Trophoblast cell (in vitro differentiated cells and primary cell): Measurements from ENCODE around the gene GCSH.

Experiments
- DNase-seq, 2 donors: peaks; one replicate each; pipeline ENCODE4 v3.0.0-alpha.2; 2016
- H2AFZ ChIP-seq: 2 replicates; pipeline ENCODE4 v1.6.1; 2013; ENCODE audit warnings: low read length, moderate library complexity, mild to moderate bottlenecking; ENCODE audit not compliant: insufficient read depth, poor library complexity
- H2AK5ac ChIP-seq: 2 replicates; pipeline ENCODE4 v1.6.1; 2013; ENCODE audit warnings: mild to moderate bottlenecking, low read length
- H2BK120ac ChIP-seq: 2 replicates; pipeline ENCODE4 v1.6.1; 2013; ENCODE audit warnings: low read length, mild to moderate bottlenecking, moderate library complexity; ENCODE audit not compliant: insufficient read depth, poor library complexity
- H2BK12ac ChIP-seq: 2 replicates; pipeline ENCODE4 v1.6.1; 2013; ENCODE audit warnings: mild to moderate bottlenecking, low read length, moderate library complexity
- H2BK5ac ChIP-seq: 2 replicates; pipeline ENCODE4 v1.6.1; 2013; ENCODE audit warnings: low read length, low read depth, moderate library complexity, mild to moderate bottlenecking; ENCODE audit not compliant: poor library complexity
- H3K14ac ChIP-seq: 2 replicates; pipeline ENCODE4 v1.6.1; 2013; ENCODE audit warnings: mild to moderate bottlenecking, low read length
- H3K18ac ChIP-seq: 2 replicates; pipeline ENCODE4 v1.6.1; 2013; ENCODE audit warnings: mild to moderate bottlenecking, low read length
- H3K23ac ChIP-seq: 2 replicates; pipeline ENCODE4 v1.6.1; 2013; ENCODE audit warnings: low read length
- H3K27ac ChIP-seq: 2 replicates; pipeline ENCODE4 v1.5.1; 2013; ENCODE audit warnings: low read depth, mild to moderate bottlenecking, inconsistent platforms, low read length, moderate library complexity
- H3K27me3 ChIP-seq: 2 replicates; pipeline ENCODE4 v1.6.1; 2013; ENCODE audit warnings: inconsistent platforms, mild to moderate bottlenecking, low read length, moderate library complexity; ENCODE audit not compliant: insufficient read depth
- H3K36me3 ChIP-seq, 2 experiments: 1 replicate in 1 of 2; 2 replicates in 1 of 2; pipeline ENCODE4 v1.6.1; 2013; ENCODE audit warnings: low read length in 2 of 2, mild to moderate bottlenecking in 2 of 2, moderate library complexity in 1 of 2; ENCODE audit not compliant: insufficient read depth in 2 of 2, control insufficient read depth in 1 of 2
- H3K4ac ChIP-seq: 2 replicates; pipeline ENCODE4 v1.6.1; 2013; ENCODE audit warnings: low read depth, mild to moderate bottlenecking, low read length, moderate library complexity
- H3K4me1 ChIP-seq, 2 experiments: 1 replicate in 1 of 2; 2 replicates in 1 of 2; pipeline ENCODE4 v1.6.1; 2013; ENCODE audit warnings: low read length in 2 of 2, mild to moderate bottlenecking in 2 of 2, moderate library complexity in 1 of 2; ENCODE audit not compliant: insufficient read depth in 2 of 2, control insufficient read depth in 1 of 2
- H3K4me2 ChIP-seq: 2 replicates; pipeline ENCODE4 v1.6.1; 2013; ENCODE audit warnings: inconsistent platforms, mild to moderate bottlenecking, low read length, moderate library complexity
- H3K4me3 ChIP-seq: 2 replicates; pipeline ENCODE4 v1.5.1; 2013; ENCODE audit warnings: mild to moderate bottlenecking, low read depth, low read length, inconsistent platforms
- H3K79me1 ChIP-seq: one replicate; pipeline ENCODE4 v1.6.1; 2013; ENCODE audit warnings: low read length
- H3K79me2 ChIP-seq: 2 replicates; pipeline ENCODE4 v1.6.1; 2013; ENCODE audit warnings: low read length, mild to moderate bottlenecking; ENCODE audit not compliant: control insufficient read depth, insufficient read depth, poor library complexity
- H3K9ac ChIP-seq: 2 replicates; pipeline ENCODE4 v1.6.1; 2013; ENCODE audit warnings: mild to moderate bottlenecking, low read length
- H3K9me3 ChIP-seq: 2 replicates; pipeline ENCODE4 v1.6.1; 2013; ENCODE audit warnings: low read depth, mild to moderate bottlenecking, control low read depth, inconsistent platforms, low read length; ENCODE audit not compliant: insufficient read depth
- H4K12ac ChIP-seq: 2 replicates; pipeline ENCODE4 v1.6.1; 2013; ENCODE audit warnings: low read depth, mild to moderate bottlenecking, low read length, moderate library complexity
- H4K8ac ChIP-seq: 2 replicates; pipeline ENCODE4 v1.6.1; 2013; ENCODE audit warnings: low read depth, mild to moderate bottlenecking, low read length, moderate library complexity
- H4K91ac ChIP-seq: one replicate; pipeline ENCODE4 v1.6.1; 2013; ENCODE audit warnings: low read depth, mild to moderate bottlenecking, low read length, moderate library complexity
- WGBS: extraction: QIAGEN DNeasy Blood & Tissue Kit; methylation state at CpG from one replicate; pipeline ENCODE4 v1.1.7; 2013; ENCODE audit warnings: missing lambda C conversion rate; ENCODE audit not compliant: insufficient read length, insufficient coverage; ENCODE audit errors: extremely low coverage; 5-methylcytosine and 5-hydroxymethylcytosine counted together

Gene GCSH

DNA sequence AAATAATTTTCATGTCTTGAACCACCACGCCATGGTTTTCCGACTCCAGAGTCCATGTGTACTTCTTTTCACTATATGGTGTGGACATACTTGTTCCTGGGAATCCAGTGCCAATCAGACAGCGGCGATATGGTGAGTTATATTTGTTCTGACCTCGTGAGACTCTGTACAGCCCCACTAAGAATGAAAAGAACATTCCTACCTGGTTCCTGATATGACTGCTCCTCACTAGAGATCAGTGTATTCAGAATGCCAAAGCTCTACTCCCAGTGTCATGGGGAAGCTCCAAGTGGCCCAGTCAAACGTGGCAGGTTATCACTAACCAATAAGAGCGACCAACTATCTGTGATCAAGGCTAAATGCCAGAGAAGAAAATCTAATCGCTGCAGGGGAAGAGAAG is 25.2 kb downstream of the GCSH start:
- Histone ChIP-seq H2BK5ac (no peak overlapping the region), H2BK12ac (no peak overlapping the region), H3K9me3 (no peaks in the 10 kb centered on the region), H3K36me3 (no peaks in the 10 kb centered on the region), H3K4me2 (no peak overlapping the region), H3K23ac (no peak overlapping the region), H3K9ac (no peak overlapping the region), H3K18ac (no peak overlapping the region), H2AK5ac (no peak overlapping the region), H3K79me2 (no peaks in the 10 kb centered on the region), H4K91ac (no peak overlapping the region), H3K79me1 (peaks cover 2% of the 10 kb centered on the region), H2BK120ac (no peak overlapping the region), H3K14ac (no peak overlapping the region), H4K12ac (no peak overlapping the region), H3K27ac (no peak overlapping the region), H3K4ac (no peak overlapping the region), H3K4me1 (peaks cover 2 to 8% of the 10 kb centered on the region in 2 experiments), H3K27me3 (no peaks in the 10 kb centered on the region), H4K8ac (no peak overlapping the region), H3K4me3 (no peak overlapping the region), H2AFZ (no peak overlapping the region)
- WGBS = no CpG with 5 or more reads among the region's 8 CpGs
- no peak for DNase-seq

GRCh38 chr16:81069063-81069462 is 27.1 kb downstream of the GCSH start:
- Histone ChIP-seq H2AK5ac (no peak overlapping the region), H3K4me1 (peaks cover 2 to 10% of the 10 kb centered on the region in 2 experiments), H2BK12ac (no peak overlapping the region), H2BK5ac (no peak overlapping the region), H3K79me2 (no peaks in the 10 kb centered on the region), H2BK120ac (no peak overlapping the region), H3K27me3 (no peaks in the 10 kb centered on the region), H3K14ac (no peak overlapping the region), H3K9ac (no peak overlapping the region), H3K79me1 (peaks cover 2% of the 10 kb centered on the region), H3K4me3 (no peak overlapping the region), H3K23ac (no peak overlapping the region), H2AFZ (no peak overlapping the region), H4K91ac (no peak overlapping the region), H4K8ac (no peak overlapping the region), H3K36me3 (no peaks in the 10 kb centered on the region), H3K27ac (no peak overlapping the region), H4K12ac (no peak overlapping the region), H3K4ac (no peak overlapping the region), H3K9me3 (no peaks in the 10 kb centered on the region), H3K18ac (no peak overlapping the region), H3K4me2 (no peak overlapping the region)
- no peak for DNase-seq
- WGBS = no CpG with 5 or more reads among the region's 4 CpGs

DNA sequence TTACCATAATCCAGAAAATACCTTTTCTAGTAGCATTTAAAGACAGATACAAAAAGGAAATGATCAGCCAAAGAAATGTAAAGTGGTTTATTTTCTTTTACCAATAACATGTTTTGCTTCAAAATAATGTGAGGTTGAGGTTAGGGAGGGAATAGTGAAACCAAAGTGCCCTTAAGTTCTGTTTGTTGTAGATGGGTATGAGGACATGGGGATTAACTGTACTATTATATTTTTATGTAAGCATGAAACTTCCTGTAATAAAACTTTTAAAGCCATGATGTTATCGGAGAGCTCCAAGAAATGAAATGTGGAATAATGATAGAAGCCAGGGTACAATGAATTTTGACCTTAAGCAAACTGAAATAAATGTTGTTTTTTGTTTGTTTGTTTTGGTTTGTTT is 29.0 kb downstream of the GCSH start:
- H3K79me2 ChIP-seq = no peaks in the 10 kb centered on the region
- no peak overlapping the region for H3K4me2 ChIP-seq
- peaks cover 2 to 9% of the 10 kb centered on the region in 2 experiments for H3K4me1 ChIP-seq
- H2BK120ac ChIP-seq = no peak overlapping the region
- H3K9me3 ChIP-seq = no peaks in the 10 kb centered on the region
- no peak overlapping the region for H2BK5ac ChIP-seq
- no peak overlapping the region for H3K18ac ChIP-seq
- H3K4me3 ChIP-seq = no peak overlapping the region
- H3K27ac ChIP-seq = no peak overlapping the region
- WGBS = no CpG with 5 or more reads among the region's 1 CpG
- no peaks in the 10 kb centered on the region for H3K27me3 ChIP-seq
- H4K12ac ChIP-seq = no peak overlapping the region
- H3K36me3 ChIP-seq = no peaks in the 10 kb centered on the region
- no peak overlapping the region for H3K4ac ChIP-seq
- H4K8ac ChIP-seq = no peak overlapping the region
- no peak overlapping the region for H2BK12ac ChIP-seq
- no peak overlapping the region for H2AK5ac ChIP-seq
- H3K9ac ChIP-seq = no peak overlapping the region
- H4K91ac ChIP-seq = no peak overlapping the region
- DNase-seq = no peak
- H3K14ac ChIP-seq = no peak overlapping the region
- H3K79me1 ChIP-seq = no peaks in the 10 kb centered on the region
- H2AFZ ChIP-seq = no peak overlapping the region
- no peak overlapping the region for H3K23ac ChIP-seq

DNA sequence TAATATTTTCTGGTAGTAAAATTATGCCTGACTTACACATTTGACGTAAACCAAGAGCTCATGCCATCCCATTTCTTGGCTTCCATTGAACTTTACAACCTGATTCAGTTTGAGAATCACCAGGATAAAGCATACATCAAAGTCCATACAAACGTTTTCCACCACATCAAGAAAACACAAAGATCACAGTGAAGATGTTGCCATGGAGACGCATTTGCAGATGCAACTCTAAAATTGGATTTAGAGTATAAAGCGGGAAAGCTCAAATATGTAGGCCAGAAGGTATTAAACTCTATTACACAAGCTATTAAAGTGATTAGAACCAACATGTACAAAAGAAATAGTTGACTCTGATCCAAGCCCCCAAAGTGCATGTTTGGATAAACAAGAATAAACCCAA is 29.5 kb downstream of the GCSH start:
- Histone ChIP-seq H3K14ac (no peak overlapping the region), H2AFZ (no peak overlapping the region), H4K91ac (no peak overlapping the region), H3K18ac (no peak overlapping the region), H2BK120ac (no peak overlapping the region), H3K27me3 (no peaks in the 10 kb centered on the region), H3K9ac (no peak overlapping the region), H4K12ac (no peak overlapping the region), H3K4me2 (no peak overlapping the region), H3K4ac (no peak overlapping the region), H3K79me2 (no peaks in the 10 kb centered on the region), H3K4me1 (peaks cover 0 to 7% of the 10 kb centered on the region in 2 experiments), H2AK5ac (no peak overlapping the region), H3K4me3 (no peak overlapping the region), H3K9me3 (no peaks in the 10 kb centered on the region), H3K23ac (no peak overlapping the region), H3K36me3 (no peaks in the 10 kb centered on the region), H3K79me1 (no peaks in the 10 kb centered on the region), H3K27ac (no peak overlapping the region), H2BK5ac (no peak overlapping the region), H4K8ac (no peak overlapping the region), H2BK12ac (no peak overlapping the region)
- DNase-seq = no peak
- no CpG with 5 or more reads among the region's 4 CpGs for WGBS
